ENCODE results near the gene PRR29.
A peak's percentile ranks its signal among the peaks of the same experiment; 100 is the strongest.

PRR29 gene

DNA sequence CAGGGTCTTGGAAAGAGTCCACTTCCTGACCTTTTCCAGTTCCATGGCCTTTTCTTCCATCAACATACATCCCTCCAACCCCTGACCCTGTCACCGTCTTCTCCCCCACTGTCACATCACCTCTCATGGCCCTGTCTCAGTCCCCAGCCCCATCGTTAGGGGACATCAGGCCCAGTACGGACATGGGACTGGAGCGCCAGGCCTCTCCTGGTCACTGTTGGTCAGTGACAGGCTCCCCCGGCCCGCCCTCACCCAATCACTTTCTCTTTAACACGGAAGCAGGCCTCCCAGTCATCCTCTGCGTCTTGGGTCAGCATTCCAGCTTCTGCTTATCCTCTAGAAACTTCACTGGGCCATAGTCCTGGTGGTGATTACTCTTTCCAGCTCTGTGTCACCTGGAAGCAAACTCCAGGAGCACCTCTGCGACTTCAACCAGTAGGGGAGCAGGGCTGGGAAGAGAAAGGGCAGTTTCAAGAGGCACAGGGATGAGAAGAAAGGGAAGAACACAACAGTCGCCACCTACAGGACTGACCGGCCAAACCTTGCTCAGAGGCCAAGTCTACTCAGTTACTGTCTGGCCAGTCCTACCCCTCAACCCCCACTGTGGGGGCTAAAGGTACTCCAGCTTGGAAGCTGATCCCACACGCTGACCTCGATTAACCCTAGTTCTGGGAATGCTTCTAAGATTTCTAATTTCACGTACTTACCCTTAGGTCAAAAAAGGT lies 38.2 kb downstream of the PRR29 start:
- no peak overlapping the region for H2BK120ac ChIP-seq (ENCODE audit: low read depth, low read length)
- no peak overlapping the region for H3K27ac ChIP-seq (ENCODE audit: low read depth, low read length)
- no peak overlapping the region for H2BK5ac ChIP-seq (ENCODE audit: low read length)
- H3K4me3 ChIP-seq (ENCODE audit: low read length): no peak overlapping the region
- H3K4me2 ChIP-seq (ENCODE audit: low read length): no peak overlapping the region
- H3K4me1 ChIP-seq (ENCODE audit: control insufficient read depth, low read depth, low read length): no peaks in the 10 kb centered on the region
- no peaks in the 10 kb centered on the region for H3K79me1 ChIP-seq (ENCODE audit: low read length)
- H3K23ac ChIP-seq (ENCODE audit: low read length): no peak overlapping the region
- no peaks in the 10 kb centered on the region for H3K36me3 ChIP-seq (ENCODE audit: control insufficient read depth, insufficient read depth, low read length)
- no peaks in the 10 kb centered on the region for H3K27me3 ChIP-seq (ENCODE audit: insufficient read depth, low read length, poor library complexity)
- no peak overlapping the region for H3K18ac ChIP-seq (ENCODE audit: low read length)
- WGBS (ENCODE audit: extremely low coverage, insufficient coverage, low lambda C conversion rate): no CpG with 5 or more reads among the region's 14 CpGs
- no peak overlapping the region for H3K9ac ChIP-seq (ENCODE audit: low read length)
- peak; percentile 87 for DNase-seq
- H2BK15ac ChIP-seq (replicated peaks; ENCODE audit: low read depth): no peak overlapping the region
- no peak overlapping the region for H3K56ac ChIP-seq (ENCODE audit: low read length)
- no peak overlapping the region for H2AK5ac ChIP-seq (ENCODE audit: low read length)
- H3K79me2 ChIP-seq (ENCODE audit: control insufficient read depth, insufficient read depth, low read length): no peaks in the 10 kb centered on the region
- no peak overlapping the region for H3K4ac ChIP-seq (ENCODE audit: low read depth, low read length)
- H4K5ac ChIP-seq (ENCODE audit: low read length): no peak overlapping the region
- H4K8ac ChIP-seq (ENCODE audit: low read depth, low read length): no peak overlapping the region

DNA sequence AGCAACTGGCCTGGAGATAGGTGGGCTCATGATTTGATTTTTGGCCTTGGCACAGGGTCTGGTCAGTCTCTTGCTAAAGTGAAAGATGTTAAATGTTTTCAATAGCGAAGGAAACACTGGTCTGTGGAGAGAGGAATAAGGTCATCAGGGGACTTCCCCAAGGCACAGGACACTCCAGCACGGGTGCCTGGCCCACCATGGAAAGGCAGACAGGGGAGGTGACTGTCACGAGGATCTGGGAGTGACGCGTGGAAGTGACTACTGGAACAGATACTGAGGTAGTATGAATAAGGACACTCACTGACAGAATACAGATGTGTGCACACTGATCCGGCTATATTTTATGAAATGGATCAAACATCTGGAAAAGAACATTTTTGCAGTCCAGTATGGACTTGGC lies 39.0 kb downstream of the PRR29 start:
- H4K8ac ChIP-seq (ENCODE audit: low read depth, low read length): no peak overlapping the region
- no peak overlapping the region for H3K9ac ChIP-seq (ENCODE audit: low read length)
- H2BK120ac ChIP-seq (ENCODE audit: low read depth, low read length): no peak overlapping the region
- H2BK5ac ChIP-seq (ENCODE audit: low read length): no peak overlapping the region
- no peaks in the 10 kb centered on the region for H3K79me2 ChIP-seq (ENCODE audit: control insufficient read depth, insufficient read depth, low read length)
- H3K79me1 ChIP-seq (ENCODE audit: low read length): no peaks in the 10 kb centered on the region
- H3K4me1 ChIP-seq (ENCODE audit: control insufficient read depth, low read depth, low read length): no peaks in the 10 kb centered on the region
- H3K27me3 ChIP-seq (ENCODE audit: insufficient read depth, low read length, poor library complexity): no peaks in the 10 kb centered on the region
- no peak overlapping the region for H3K4me2 ChIP-seq (ENCODE audit: low read length)
- no peak overlapping the region for H3K4me3 ChIP-seq (ENCODE audit: low read length)
- H3K4ac ChIP-seq (ENCODE audit: low read depth, low read length): no peak overlapping the region
- no peak overlapping the region for H3K18ac ChIP-seq (ENCODE audit: low read length)
- H3K27ac ChIP-seq (ENCODE audit: low read depth, low read length): no peak overlapping the region
- no peak overlapping the region for H4K5ac ChIP-seq (ENCODE audit: low read length)
- no peak overlapping the region for H3K56ac ChIP-seq (ENCODE audit: low read length)
- no peak overlapping the region for H3K23ac ChIP-seq (ENCODE audit: low read length)
- H2BK15ac ChIP-seq (replicated peaks; ENCODE audit: low read depth): no peak overlapping the region
- no peaks in the 10 kb centered on the region for H3K36me3 ChIP-seq (ENCODE audit: control insufficient read depth, insufficient read depth, low read length)
- no peak for DNase-seq
- no CpG with 5 or more reads among the region's 6 CpGs for WGBS (ENCODE audit: extremely low coverage, insufficient coverage, low lambda C conversion rate)
- no peak overlapping the region for H2AK5ac ChIP-seq (ENCODE audit: low read length)

DNA sequence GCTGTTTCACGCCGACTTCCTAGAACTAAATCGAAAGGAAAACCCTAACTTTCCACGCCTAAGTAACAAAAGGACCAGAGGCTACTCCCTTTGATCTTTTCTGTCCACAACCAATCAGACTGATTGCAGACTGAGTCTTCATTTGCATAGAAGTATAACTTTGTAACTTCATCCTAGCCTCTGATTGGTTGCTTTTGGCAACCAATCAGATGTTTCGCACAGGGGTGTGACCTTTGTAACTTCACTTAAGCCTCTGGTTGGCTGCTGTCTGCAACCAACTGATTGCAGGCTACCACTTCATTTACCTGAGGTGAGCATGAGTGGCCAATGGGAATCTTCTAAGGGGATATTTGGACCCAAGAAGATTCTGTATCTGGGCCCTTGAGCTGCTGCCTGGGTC lies 39.7 kb downstream of the PRR29 start:
- DNase-seq: no peak
- no peak overlapping the region for H3K9ac ChIP-seq (ENCODE audit: low read length)
- H3K23ac ChIP-seq (ENCODE audit: low read length): no peak overlapping the region
- no peak overlapping the region for H2BK15ac ChIP-seq (replicated peaks; ENCODE audit: low read depth)
- no peaks in the 10 kb centered on the region for H3K36me3 ChIP-seq (ENCODE audit: control insufficient read depth, insufficient read depth, low read length)
- no peak overlapping the region for H2BK5ac ChIP-seq (ENCODE audit: low read length)
- no peak overlapping the region for H2AK5ac ChIP-seq (ENCODE audit: low read length)
- no peaks in the 10 kb centered on the region for H3K4me1 ChIP-seq (ENCODE audit: control insufficient read depth, low read depth, low read length)
- no peak overlapping the region for H3K56ac ChIP-seq (ENCODE audit: low read length)
- H3K27ac ChIP-seq (ENCODE audit: low read depth, low read length): no peak overlapping the region
- no peaks in the 10 kb centered on the region for H3K79me1 ChIP-seq (ENCODE audit: low read length)
- no peak overlapping the region for H2BK120ac ChIP-seq (ENCODE audit: low read depth, low read length)
- H4K5ac ChIP-seq (ENCODE audit: low read length): no peak overlapping the region
- no peaks in the 10 kb centered on the region for H3K79me2 ChIP-seq (ENCODE audit: control insufficient read depth, insufficient read depth, low read length)
- no peaks in the 10 kb centered on the region for H3K27me3 ChIP-seq (ENCODE audit: insufficient read depth, low read length, poor library complexity)
- no peak overlapping the region for H3K4me2 ChIP-seq (ENCODE audit: low read length)
- H3K18ac ChIP-seq (ENCODE audit: low read length): no peak overlapping the region
- no peak overlapping the region for H3K4me3 ChIP-seq (ENCODE audit: low read length)
- H3K4ac ChIP-seq (ENCODE audit: low read depth, low read length): no peak overlapping the region
- WGBS (ENCODE audit: extremely low coverage, insufficient coverage, low lambda C conversion rate): no CpG with 5 or more reads among the region's 5 CpGs
- no peak overlapping the region for H4K8ac ChIP-seq (ENCODE audit: low read depth, low read length)

DNA sequence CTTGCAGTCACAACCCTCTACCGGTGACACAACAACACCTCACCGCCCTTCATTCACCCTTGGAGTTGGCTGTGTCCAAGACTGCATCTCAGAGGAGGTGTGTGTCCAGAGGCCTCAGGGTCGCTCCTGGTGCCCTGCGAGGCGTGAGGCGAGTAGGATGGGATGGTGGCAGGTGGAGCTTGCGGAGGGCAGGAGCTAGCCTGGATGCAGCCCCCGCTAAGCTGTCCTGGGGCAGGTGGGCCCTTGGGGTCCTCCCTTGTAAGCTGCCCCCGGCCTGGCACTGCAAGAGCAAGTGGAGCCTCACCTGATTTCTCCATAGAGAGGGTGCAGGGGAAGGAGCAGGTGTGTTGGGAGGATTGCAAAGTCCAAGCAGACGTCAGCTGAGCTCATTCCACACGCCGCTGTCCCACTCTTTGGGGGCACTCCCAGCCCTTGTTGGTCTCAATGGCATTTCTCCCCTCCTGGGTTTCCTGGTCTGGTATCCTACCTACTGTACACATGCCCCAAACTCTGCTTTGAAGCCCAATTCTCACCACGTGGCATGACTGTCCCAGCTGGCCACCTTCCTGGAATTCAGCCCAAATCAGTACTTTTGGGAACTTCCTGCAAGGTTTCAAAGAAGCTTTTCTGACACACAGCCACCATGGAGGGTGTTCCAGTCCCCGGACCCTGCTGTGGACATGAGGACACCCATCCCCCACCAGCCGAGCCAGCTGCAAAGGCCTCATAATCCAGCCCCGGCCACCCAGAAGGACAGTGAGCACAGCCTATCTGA lies 40.4 kb downstream of the PRR29 start:
- Histone ChIP-seq H4K5ac (ENCODE audit: low read length) (no peak overlapping the region), H3K9ac (ENCODE audit: low read length) (no peak overlapping the region), H3K23ac (ENCODE audit: low read length) (no peak overlapping the region), H3K36me3 (ENCODE audit: control insufficient read depth, insufficient read depth, low read length) (no peaks in the 10 kb centered on the region), H4K8ac (ENCODE audit: low read depth, low read length) (no peak overlapping the region), H3K4me1 (ENCODE audit: control insufficient read depth, low read depth, low read length) (no peaks in the 10 kb centered on the region), H3K27me3 (ENCODE audit: insufficient read depth, low read length, poor library complexity) (no peaks in the 10 kb centered on the region), H3K18ac (ENCODE audit: low read length) (no peak overlapping the region), H2BK5ac (ENCODE audit: low read length) (no peak overlapping the region), H3K27ac (ENCODE audit: low read depth, low read length) (no peak overlapping the region), H3K79me1 (ENCODE audit: low read length) (no peaks in the 10 kb centered on the region), H3K56ac (ENCODE audit: low read length) (no peak overlapping the region), H3K4me2 (ENCODE audit: low read length) (no peak overlapping the region), H2BK15ac (replicated peaks; ENCODE audit: low read depth) (no peak overlapping the region), H3K4me3 (ENCODE audit: low read length) (no peak overlapping the region), H2AK5ac (ENCODE audit: low read length) (no peak overlapping the region), H3K79me2 (ENCODE audit: control insufficient read depth, insufficient read depth, low read length) (no peaks in the 10 kb centered on the region), H3K4ac (ENCODE audit: low read depth, low read length) (no peak overlapping the region), H2BK120ac (ENCODE audit: low read depth, low read length) (no peak overlapping the region)
- DNase-seq: no peak
- no CpG with 5 or more reads among the region's 16 CpGs for WGBS (ENCODE audit: extremely low coverage, insufficient coverage, low lambda C conversion rate)

DNA sequence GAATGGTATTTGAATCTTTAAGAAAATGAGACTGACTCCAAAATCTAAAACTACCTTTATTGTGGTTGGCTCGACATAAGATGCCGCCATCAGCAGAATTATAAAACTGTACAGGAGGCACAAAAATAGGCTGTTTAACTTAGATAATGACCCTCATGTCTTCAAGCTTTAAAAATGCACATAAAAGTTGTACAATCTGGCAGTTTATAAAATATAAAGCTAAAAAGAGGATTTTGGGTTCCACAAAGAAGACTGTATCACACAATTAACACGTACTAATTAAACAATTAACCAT lies 40.9 kb downstream of the PRR29 start:
- Histone ChIP-seq H3K4me1 (ENCODE audit: control insufficient read depth, low read depth, low read length) (no peaks in the 10 kb centered on the region), H3K4ac (ENCODE audit: low read depth, low read length) (no peak overlapping the region), H2AK5ac (ENCODE audit: low read length) (no peak overlapping the region), H2BK15ac (replicated peaks; ENCODE audit: low read depth) (no peak overlapping the region), H3K23ac (ENCODE audit: low read length) (no peak overlapping the region), H4K5ac (ENCODE audit: low read length) (no peak overlapping the region), H3K27me3 (ENCODE audit: insufficient read depth, low read length, poor library complexity) (no peaks in the 10 kb centered on the region), H3K79me1 (ENCODE audit: low read length) (no peaks in the 10 kb centered on the region), H2BK120ac (ENCODE audit: low read depth, low read length) (no peak overlapping the region), H3K4me2 (ENCODE audit: low read length) (no peak overlapping the region), H4K8ac (ENCODE audit: low read depth, low read length) (no peak overlapping the region), H3K27ac (ENCODE audit: low read depth, low read length) (no peak overlapping the region), H3K18ac (ENCODE audit: low read length) (no peak overlapping the region), H3K56ac (ENCODE audit: low read length) (no peak overlapping the region), H3K4me3 (ENCODE audit: low read length) (no peak overlapping the region), H3K9ac (ENCODE audit: low read length) (no peak overlapping the region), H3K79me2 (ENCODE audit: control insufficient read depth, insufficient read depth, low read length) (no peaks in the 10 kb centered on the region), H3K36me3 (ENCODE audit: control insufficient read depth, insufficient read depth, low read length) (no peaks in the 10 kb centered on the region), H2BK5ac (ENCODE audit: low read length) (no peak overlapping the region)
- DNase-seq: no peak
- WGBS (ENCODE audit: extremely low coverage, insufficient coverage, low lambda C conversion rate): 100% methylated on average over 1 of the region's 3 CpGs

Data from mesendoderm (in vitro differentiated cells).